Transverse colon (tissue), 4 donors: ENCODE data around the gene RWDD1. TPM values are rescaled to one million over a fixed set of nuclear protein-coding genes. Genes with fewer than 3 reads are reported as not detected.
A peak's percentile ranks its signal among the peaks of the same experiment; 100 is the strongest.

Experiments
- DNase-seq: peaks from one replicate; pipeline ENCODE4 v3.0.0-alpha.2; 2019
- H3K27ac ChIP-seq, 4 donors: fragments of 200-600 bp; sonication (generic); 2 replicates each; pipeline ENCODE4 v1.5.1; 2016 to 2018; ENCODE audit warnings: inconsistent platforms in 4 of 4
- H3K27me3 ChIP-seq: fragments of 200-600 bp; sonication (generic); 2 replicates; pipeline ENCODE4 v1.5.1; 2017; ENCODE audit warnings: inconsistent platforms
- H3K36me3 ChIP-seq, 4 donors: fragments of 200-600 bp; sonication (generic); 2 replicates each; pipeline ENCODE4 v1.5.1; 2017 to 2019; ENCODE audit warnings: inconsistent platforms in 4 of 4
- H3K4me1 ChIP-seq, 4 donors: fragments of 200-600 bp; sonication (generic); 2 replicates each; pipeline ENCODE4 v1.5.1; 2017 to 2020; ENCODE audit warnings: inconsistent platforms in 4 of 4
- H3K4me3 ChIP-seq, 4 donors: fragments of 200-600 bp; sonication (generic); 1 replicate in 1 of 4; 2 replicates in 3 of 4; pipeline versions ENCODE4 v1.5.1 to v1.6.1; 2017 to 2019; ENCODE audit warnings: inconsistent platforms in 4 of 4
- H3K9me3 ChIP-seq, 2 donors: fragments of 200-600 bp; sonication (generic); 2 replicates each; pipeline ENCODE4 v1.5.1; 2017 to 2019; ENCODE audit warnings: inconsistent platforms in 2 of 2
- EP300 ChIP-seq: sonication (generic); formaldehyde crosslinking; IDR thresholded peaks from one replicate; pipeline ENCODE4 v1.6.1; 2017; ENCODE audit warnings: antibody characterized with exemption, low read depth
- POLR2A ChIP-seq: fragments of 450-650 bp; IDR thresholded peaks from one replicate; pipeline ENCODE4 v1.6.1; 2016; ENCODE audit warnings: antibody characterized with exemption, mild to moderate bottlenecking, moderate library complexity
- POLR2AphosphoS5 ChIP-seq, 3 donors: sonication (generic); formaldehyde crosslinking; IDR thresholded peaks; one replicate each; pipeline ENCODE4 v1.6.1; 2016; ENCODE audit warnings: antibody characterized with exemption in 3 of 3
- WGBS, 2 donors: methylation state at CpG; one replicate each; pipeline ENCODE4 v1.1.5; 2018; ENCODE audit warnings: low coverage in 1 of 2; 5-methylcytosine and 5-hydroxymethylcytosine counted together
- in situ Hi-C, 4 donors: fragments of 200-750 bp; cut with MboI; loops; one replicate each; pipeline versions ENCODE4 v1.15.0 to v1.15.1; 2017; ENCODE audit warnings: low sequenced_read_pairs in 3 of 4, low pct_ligation_motif_present in 1 of 4, low pct_unique_long_range_greater_than_20kb in 1 of 4
- intact Hi-C: fragments of 100-400 bp; cut with DNase I; formaldehyde crosslinking; loops from one replicate; pipeline ENCODE4 v1.15.1; 2023; ENCODE audit warnings: low total_unique reads
- total RNA-seq, 4 donors: library from RNA; depleted of rRNA; stranded (reverse); fragments of >200 nt; gene quantifications; one replicate each; pipeline ENCODE4 v1.1.0, GENCODE V29; 2016
- TF ChIP-seq, protein P1 (sequence below), 5 experiments: fragments of 200-600 bp in 3 of 5; fragments of 450-650 bp in 2 of 5; sonication (generic) in 3 of 5; IDR thresholded peaks; 1 replicate in 2 of 5; 2 replicates in 3 of 5; pipeline ENCODE4 v1.5.1; 2016 to 2017; ENCODE audit warnings: antibody characterized with exemption in 5 of 5, inconsistent platforms in 3 of 5, mild to moderate bottlenecking in 2 of 5, moderate library complexity in 1 of 5

The RWDD1 gene
- total RNA-seq = 10 to 100 TPM; 16.7 to 37.2 (median 30.3) TPM

GRCh38 chr6:116570856-116571682, at the start of gene RWDD1:
RWDD1 (plus strand) TSS chr6:116571504; CDS start chr6:116571583, 79 bp downstream.
- Histone ChIP-seq H3K27ac (peak within 1 kb of the TSS; percentile 93 to 96 (median 94)), H3K4me1 (peaks cover 11 to 26% (median 18%) of the 10 kb centered on the region in 4 donors), H3K9me3 (no peaks in the 10 kb centered on the region), H3K4me3 (peak within 1 kb of the TSS; percentile 74 to 89 (median 81)), H3K36me3 (peaks cover 0 to 3% (median 0%) of the 10 kb centered on the region in 4 donors), H3K27me3 (no peaks in the 10 kb centered on the region)
- WGBS, 2 donors = 0% methylated on average over 18 to 62 of the region's 62 CpGs
- in situ Hi-C loops (no loop called here), intact Hi-C loops (no loop called here)
- DNase-seq = peak; percentile 99
- TF ChIP-seq, protein P1, sequence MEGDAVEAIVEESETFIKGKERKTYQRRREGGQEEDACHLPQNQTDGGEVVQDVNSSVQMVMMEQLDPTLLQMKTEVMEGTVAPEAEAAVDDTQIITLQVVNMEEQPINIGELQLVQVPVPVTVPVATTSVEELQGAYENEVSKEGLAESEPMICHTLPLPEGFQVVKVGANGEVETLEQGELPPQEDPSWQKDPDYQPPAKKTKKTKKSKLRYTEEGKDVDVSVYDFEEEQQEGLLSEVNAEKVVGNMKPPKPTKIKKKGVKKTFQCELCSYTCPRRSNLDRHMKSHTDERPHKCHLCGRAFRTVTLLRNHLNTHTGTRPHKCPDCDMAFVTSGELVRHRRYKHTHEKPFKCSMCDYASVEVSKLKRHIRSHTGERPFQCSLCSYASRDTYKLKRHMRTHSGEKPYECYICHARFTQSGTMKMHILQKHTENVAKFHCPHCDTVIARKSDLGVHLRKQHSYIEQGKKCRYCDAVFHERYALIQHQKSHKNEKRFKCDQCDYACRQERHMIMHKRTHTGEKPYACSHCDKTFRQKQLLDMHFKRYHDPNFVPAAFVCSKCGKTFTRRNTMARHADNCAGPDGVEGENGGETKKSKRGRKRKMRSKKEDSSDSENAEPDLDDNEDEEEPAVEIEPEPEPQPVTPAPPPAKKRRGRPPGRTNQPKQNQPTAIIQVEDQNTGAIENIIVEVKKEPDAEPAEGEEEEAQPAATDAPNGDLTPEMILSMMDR (IDR thresholded peaks at IDR 0.05) = peak in 3 of 5 experiments; percentile 5 to 42 (median 20)
- TF ChIP-seq POLR2AphosphoS5 (IDR thresholded peaks at IDR 0.05) (peak; percentile 72 to 89 (median 85)), POLR2A (peak; percentile 78), EP300 (no peak)

GRCh38 chr6:116522896-116523295, 48.4 kb upstream of the RWDD1 start:
- TF ChIP-seq POLR2A = no peak
- TF ChIP-seq, protein P1 (IDR thresholded peaks at IDR 0.05) = no peak
- no peak for TF ChIP-seq EP300
- TF ChIP-seq POLR2AphosphoS5 (IDR thresholded peaks at IDR 0.05) = no peak
- H3K27ac ChIP-seq = no peak overlapping the region
- intact Hi-C loops (no loop called here), in situ Hi-C loops (no loop called here)
- no peaks in the 10 kb centered on the region for H3K4me1 ChIP-seq
- WGBS, 2 donors = 90 to 100% methylated on average over 2 of the region's 2 CpGs
- H3K27me3 ChIP-seq = no peaks in the 10 kb centered on the region
- no peak overlapping the region for H3K4me3 ChIP-seq
- no peaks in the 10 kb centered on the region for H3K9me3 ChIP-seq
- no peak for DNase-seq
- no peaks in the 10 kb centered on the region for H3K36me3 ChIP-seq

GRCh38 chr6:116524236-116524635, 47.1 kb upstream of the RWDD1 start:
- no peak for DNase-seq
- Histone ChIP-seq H3K4me1 (no peaks in the 10 kb centered on the region), H3K4me3 (no peak overlapping the region), H3K27me3 (no peaks in the 10 kb centered on the region), H3K36me3 (no peaks in the 10 kb centered on the region), H3K9me3 (no peaks in the 10 kb centered on the region), H3K27ac (no peak overlapping the region)
- intact Hi-C loops = no loop called here
- WGBS, 2 donors = 65 to 100% methylated on average over 2 of the region's 2 CpGs
- TF ChIP-seq, protein P1 (IDR thresholded peaks at IDR 0.05) = no peak
- TF ChIP-seq EP300 = no peak
- TF ChIP-seq POLR2AphosphoS5 (IDR thresholded peaks at IDR 0.05) = no peak
- TF ChIP-seq POLR2A = no peak
- in situ Hi-C loops = no loop called here

DNA sequence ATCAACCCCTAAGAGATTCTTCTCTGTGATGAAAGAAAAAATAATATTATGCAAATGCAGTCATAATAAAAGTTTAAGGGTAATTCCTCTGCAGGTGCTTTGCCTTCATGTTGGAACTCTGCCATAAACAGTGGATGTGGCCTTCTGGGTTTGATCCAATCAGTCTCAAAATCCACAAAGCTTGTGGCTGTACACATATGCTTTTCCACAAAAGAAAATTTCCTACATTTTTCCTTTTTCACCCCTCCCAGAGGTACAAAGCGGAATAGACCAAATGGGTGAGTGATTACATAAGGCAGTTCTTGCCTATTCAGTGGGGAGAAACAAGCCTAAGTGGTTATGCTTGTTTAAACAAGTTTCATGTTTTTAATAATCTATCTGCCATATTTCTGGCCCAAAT, 43.2 kb upstream of the RWDD1 start:
- in situ Hi-C loops = no loop called here
- no peaks in the 10 kb centered on the region for H3K36me3 ChIP-seq
- H3K4me3 ChIP-seq = no peak overlapping the region
- intact Hi-C loops = no loop called here
- peaks cover 6% of the 10 kb centered on the region for H3K27me3 ChIP-seq
- H3K27ac ChIP-seq = no peak overlapping the region
- TF ChIP-seq POLR2A (no peak), EP300 (no peak), POLR2AphosphoS5 (IDR thresholded peaks at IDR 0.05) (no peak)
- TF ChIP-seq, protein P1 (IDR thresholded peaks at IDR 0.05) = no peak
- 73 to 82% methylated on average over 1 of the region's 1 CpG for WGBS, 2 donors
- H3K9me3 ChIP-seq = no peaks in the 10 kb centered on the region
- no peaks in the 10 kb centered on the region for H3K4me1 ChIP-seq
- DNase-seq = no peak
